ENCODE measurements around the gene BLOC1S1.

DNA sequence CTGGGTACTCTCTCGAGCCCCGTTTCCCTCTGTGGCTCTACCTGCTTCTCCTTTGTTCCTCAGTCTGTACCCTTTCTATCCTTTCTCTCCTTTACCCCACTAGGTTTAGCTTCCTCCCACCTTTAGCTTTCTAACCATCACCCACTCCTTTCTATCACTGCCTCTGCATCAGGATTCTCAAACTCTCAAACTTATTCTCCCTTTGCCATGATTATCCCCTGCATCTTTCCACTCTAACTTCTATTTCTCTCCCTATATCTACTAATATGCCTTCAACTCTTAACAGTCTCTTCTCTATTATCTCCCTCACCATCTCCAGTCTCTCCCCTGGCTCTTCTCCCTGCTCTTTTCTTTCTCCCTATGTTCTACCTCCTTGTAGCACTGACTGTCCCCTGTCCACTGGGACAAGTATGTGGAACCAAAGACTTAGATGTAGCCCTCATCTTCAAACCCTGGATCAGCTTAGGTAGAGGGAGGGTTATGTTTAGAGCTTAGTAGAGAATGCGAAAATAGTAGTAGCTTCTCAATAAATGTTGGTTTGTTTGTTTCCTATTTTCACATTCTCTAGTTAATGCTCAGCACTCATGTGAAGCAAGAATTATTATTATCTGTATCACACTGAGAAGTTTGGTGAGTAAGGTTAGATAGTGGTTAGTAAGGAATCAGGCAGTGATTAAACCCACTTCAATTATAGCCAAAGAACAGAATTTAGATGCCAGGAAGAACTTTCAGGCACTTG, 30.5 kb downstream of the BLOC1S1 start:
- TF ChIP-seq, protein P1, sequence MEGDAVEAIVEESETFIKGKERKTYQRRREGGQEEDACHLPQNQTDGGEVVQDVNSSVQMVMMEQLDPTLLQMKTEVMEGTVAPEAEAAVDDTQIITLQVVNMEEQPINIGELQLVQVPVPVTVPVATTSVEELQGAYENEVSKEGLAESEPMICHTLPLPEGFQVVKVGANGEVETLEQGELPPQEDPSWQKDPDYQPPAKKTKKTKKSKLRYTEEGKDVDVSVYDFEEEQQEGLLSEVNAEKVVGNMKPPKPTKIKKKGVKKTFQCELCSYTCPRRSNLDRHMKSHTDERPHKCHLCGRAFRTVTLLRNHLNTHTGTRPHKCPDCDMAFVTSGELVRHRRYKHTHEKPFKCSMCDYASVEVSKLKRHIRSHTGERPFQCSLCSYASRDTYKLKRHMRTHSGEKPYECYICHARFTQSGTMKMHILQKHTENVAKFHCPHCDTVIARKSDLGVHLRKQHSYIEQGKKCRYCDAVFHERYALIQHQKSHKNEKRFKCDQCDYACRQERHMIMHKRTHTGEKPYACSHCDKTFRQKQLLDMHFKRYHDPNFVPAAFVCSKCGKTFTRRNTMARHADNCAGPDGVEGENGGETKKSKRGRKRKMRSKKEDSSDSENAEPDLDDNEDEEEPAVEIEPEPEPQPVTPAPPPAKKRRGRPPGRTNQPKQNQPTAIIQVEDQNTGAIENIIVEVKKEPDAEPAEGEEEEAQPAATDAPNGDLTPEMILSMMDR (IDR thresholded peaks at IDR 0.05) = no peak
- no peak for TF ChIP-seq POLR2A (IDR thresholded peaks at IDR 0.05)

Measured in right lobe of liver (tissue), 4 donors.